Keratinocyte (primary cell): ENCODE data around the gene DNAJB11. TPM values are rescaled to one million over a fixed set of nuclear protein-coding genes. Genes with fewer than 3 reads are reported as not detected.

Experiments
- DNase-seq: peaks from one replicate; pipeline ENCODE4 v3.0.0-alpha.2; 2011; ENCODE audit warnings: low read depth, missing footprints, low spot score
- FAIRE-seq: peaks from 2 replicates; lab custom pipeline; 2011; peaks lifted over from hg19 to GRCh38; lab: Jason Lieb, UNC
- H2AFZ ChIP-seq: 2 replicates; pipeline ENCODE4 v1.6.0; 2012; ENCODE audit warnings: low read length, control low read depth, inconsistent platforms; ENCODE audit not compliant: control insufficient read depth
- H3K27ac ChIP-seq: 2 replicates; pipeline ENCODE4 v1.5.1; 2011; ENCODE audit warnings: low read length; ENCODE audit not compliant: control insufficient read depth, insufficient read depth
- H3K27me3 ChIP-seq: 3 replicates; pipeline ENCODE4 v1.6.0; 2011; ENCODE audit warnings: low read length; ENCODE audit not compliant: control insufficient read depth, insufficient read depth; ENCODE audit errors: extremely low read depth
- H3K36me3 ChIP-seq, 2 experiments: 2 replicates in 1 of 2; 3 replicates in 1 of 2; pipeline ENCODE4 v1.5.1; 2011; ENCODE audit warnings: low read length in 2 of 2, mild to moderate bottlenecking in 1 of 2; ENCODE audit not compliant: control insufficient read depth in 2 of 2, insufficient read depth in 2 of 2; ENCODE audit errors: extremely low read depth in 1 of 2
- H3K4me1 ChIP-seq: 3 replicates; pipeline ENCODE4 v1.5.1; 2011; ENCODE audit warnings: low read length; ENCODE audit not compliant: control insufficient read depth, insufficient read depth; ENCODE audit errors: extremely low read depth
- H3K4me2 ChIP-seq: 3 replicates; pipeline ENCODE4 v1.6.0; 2011; ENCODE audit warnings: low read depth, low read length; ENCODE audit not compliant: control insufficient read depth, insufficient read depth; ENCODE audit errors: extremely low read depth
- H3K4me3 ChIP-seq, 3 experiments: fragments of 200-600 bp in 1 of 3; sonication (generic) in 1 of 3; 2 replicates in 2 of 3; 3 replicates in 1 of 3; pipeline ENCODE4 v1.5.1; 2011 to 2016; ENCODE audit warnings: low read length in 3 of 3, mild to moderate bottlenecking in 3 of 3, control low read depth in 2 of 3, inconsistent platforms in 1 of 3, low read depth in 1 of 3, mixed read lengths in 1 of 3, mixed run types in 1 of 3, moderate library complexity in 1 of 3; ENCODE audit not compliant: control insufficient read depth in 2 of 3, insufficient read depth in 2 of 3; ENCODE audit errors: extremely low read depth in 1 of 3
- H3K79me2 ChIP-seq: 2 replicates; pipeline ENCODE4 v1.6.0; 2012; ENCODE audit warnings: low read length; ENCODE audit not compliant: control insufficient read depth, insufficient read depth
- H3K9ac ChIP-seq: 3 replicates; pipeline ENCODE4 v1.6.0; 2011; ENCODE audit warnings: low read length; ENCODE audit not compliant: control insufficient read depth, insufficient read depth; ENCODE audit errors: extremely low read depth
- H3K9me1 ChIP-seq: 3 replicates; pipeline ENCODE4 v1.6.0; 2011; ENCODE audit warnings: low read length; ENCODE audit not compliant: control insufficient read depth, insufficient read depth; ENCODE audit errors: extremely low read depth
- H3K9me3 ChIP-seq: 2 replicates; pipeline ENCODE4 v1.5.1; 2012; ENCODE audit warnings: low read depth, low read length; ENCODE audit not compliant: control insufficient read depth
- H4K20me1 ChIP-seq: 3 replicates; pipeline ENCODE4 v1.6.0; 2011; ENCODE audit warnings: low read length; ENCODE audit not compliant: control insufficient read depth, insufficient read depth; ENCODE audit errors: extremely low read depth
- CTCF ChIP-seq, 3 experiments: IDR thresholded peaks in 1 of 3; conservative IDR thresholded peaks in 1 of 3; optimal IDR thresholded peaks in 1 of 3; 2 replicates in 2 of 3; 3 replicates in 1 of 3; pipeline versions ENCODE3 to v1.5.1; 2011; ENCODE audit warnings: low read length in 3 of 3, mild to moderate bottlenecking in 3 of 3, moderate library complexity in 2 of 3, control low read depth in 1 of 3, inconsistent platforms in 1 of 3; ENCODE audit not compliant: insufficient read depth in 2 of 3; ENCODE audit errors: extremely low read depth in 1 of 3
- EZH2 ChIP-seq: IDR thresholded peaks from one replicate; pipeline ENCODE4 v1.6.1; 2012; ENCODE audit warnings: inconsistent platforms, mild to moderate bottlenecking, low read length, moderate library complexity
- dilution Hi-C: fragments of 300-500 bp; cut with MboI; formaldehyde crosslinking; loops from one replicate; pipeline ENCODE4 v1.7.0; 2020; ENCODE audit warnings: low sequenced_read_pairs; ENCODE audit not compliant: extremely low pct_ligation_motif_present
- polyA plus RNA-seq, 5 experiments: library from polyadenylated mRNA; depleted of rRNA in 3 of 5; stranded (reverse) in 3 of 5; stranded (forward) in 1 of 5; unstranded in 1 of 5; fragments of >200 nt; gene quantifications; 1 replicate in 1 of 5; 2 replicates in 3 of 5; 3 replicates in 1 of 5; pipeline versions ENCODE4 v1.2.1 to v1.2.3, GENCODE V29; 2011 to 2012; ENCODE audit warnings: missing spikeins in 2 of 5, low read depth in 1 of 5, low replicate concordance in 1 of 5

The DNAJB11 gene
- polyA plus RNA-seq, 1 donor (not counting 4 experiments of a cell fraction or from before 2014, with no cell fraction given), result 61.8 TPM

- no peak for DNase-seq
- no peaks in the 10 kb centered on the region for H3K9me3 ChIP-seq
- dilution Hi-C loops, result no loop called here
- H3K9ac ChIP-seq, result peak overlapping the region; percentile 89
- peaks cover 45% of the 10 kb centered on the region for H3K79me2 ChIP-seq
- H2AFZ ChIP-seq, result no peak overlapping the region
- H3K36me3 ChIP-seq, result peaks cover 7 to 22% of the 10 kb centered on the region in 2 experiments
- peak overlapping the region; percentile 93 for H3K4me2 ChIP-seq
- no peaks in the 10 kb centered on the region for H3K9me1 ChIP-seq
- H4K20me1 ChIP-seq, result no peaks in the 10 kb centered on the region
- TF ChIP-seq EZH2, result no peak
- TF ChIP-seq CTCF (optimal IDR thresholded peaks at IDR 0.05 in 1 of 3, IDR thresholded peaks at IDR 0.05 in 1 of 3, conservative IDR thresholded peaks at IDR 0.05 in 1 of 3; ENCODE audit: extremely low read depth in 1 of 3, insufficient read depth in 2 of 3, low read length in 3 of 3), result no peak
- no peaks in the 10 kb centered on the region for H3K27me3 ChIP-seq
- no peak overlapping the region for H3K27ac ChIP-seq
- no peak for FAIRE-seq
- H3K4me3 ChIP-seq, result peak overlapping the region; percentile 66 to 78 (median 73)
- H3K4me1 ChIP-seq, result peaks cover 14% of the 10 kb centered on the region
Observed at GRCh38 chr3:186571644-186572013, 1.1 kb downstream of the DNAJB11 start.

GRCh38 chr3:186577521-186577920 lies 7.0 kb downstream of the DNAJB11 start:
- H2AFZ ChIP-seq, result no peak overlapping the region
- TF ChIP-seq CTCF (optimal IDR thresholded peaks at IDR 0.05 in 1 of 3, IDR thresholded peaks at IDR 0.05 in 1 of 3, conservative IDR thresholded peaks at IDR 0.05 in 1 of 3; ENCODE audit: extremely low read depth in 1 of 3, insufficient read depth in 2 of 3, low read length in 3 of 3) (no peak), EZH2 (no peak)
- H3K4me1 ChIP-seq, result no peaks in the 10 kb centered on the region
- dilution Hi-C loops, result no loop called here
- no peaks in the 10 kb centered on the region for H3K9me3 ChIP-seq
- no peak overlapping the region for H3K9ac ChIP-seq
- no peak overlapping the region for H3K27ac ChIP-seq
- H4K20me1 ChIP-seq, result no peaks in the 10 kb centered on the region
- FAIRE-seq, result no peak
- no peak overlapping the region for H3K4me3 ChIP-seq
- no peak for DNase-seq
- H3K27me3 ChIP-seq, result no peaks in the 10 kb centered on the region
- H3K4me2 ChIP-seq, result no peak overlapping the region
- H3K9me1 ChIP-seq, result no peaks in the 10 kb centered on the region
- peaks cover 15 to 41% of the 10 kb centered on the region in 2 experiments for H3K36me3 ChIP-seq
- H3K79me2 ChIP-seq, result peaks cover 22% of the 10 kb centered on the region
